Measurements from ENCODE around the gene SLC1A7.

GRCh38 chr1:53160924-53161378 is 18.5 kb upstream of the SLC1A7 start:
- TF ChIP-seq, protein P1, sequence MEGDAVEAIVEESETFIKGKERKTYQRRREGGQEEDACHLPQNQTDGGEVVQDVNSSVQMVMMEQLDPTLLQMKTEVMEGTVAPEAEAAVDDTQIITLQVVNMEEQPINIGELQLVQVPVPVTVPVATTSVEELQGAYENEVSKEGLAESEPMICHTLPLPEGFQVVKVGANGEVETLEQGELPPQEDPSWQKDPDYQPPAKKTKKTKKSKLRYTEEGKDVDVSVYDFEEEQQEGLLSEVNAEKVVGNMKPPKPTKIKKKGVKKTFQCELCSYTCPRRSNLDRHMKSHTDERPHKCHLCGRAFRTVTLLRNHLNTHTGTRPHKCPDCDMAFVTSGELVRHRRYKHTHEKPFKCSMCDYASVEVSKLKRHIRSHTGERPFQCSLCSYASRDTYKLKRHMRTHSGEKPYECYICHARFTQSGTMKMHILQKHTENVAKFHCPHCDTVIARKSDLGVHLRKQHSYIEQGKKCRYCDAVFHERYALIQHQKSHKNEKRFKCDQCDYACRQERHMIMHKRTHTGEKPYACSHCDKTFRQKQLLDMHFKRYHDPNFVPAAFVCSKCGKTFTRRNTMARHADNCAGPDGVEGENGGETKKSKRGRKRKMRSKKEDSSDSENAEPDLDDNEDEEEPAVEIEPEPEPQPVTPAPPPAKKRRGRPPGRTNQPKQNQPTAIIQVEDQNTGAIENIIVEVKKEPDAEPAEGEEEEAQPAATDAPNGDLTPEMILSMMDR (IDR thresholded peaks at IDR 0.05) = no peak
- TF ChIP-seq, protein P2, sequence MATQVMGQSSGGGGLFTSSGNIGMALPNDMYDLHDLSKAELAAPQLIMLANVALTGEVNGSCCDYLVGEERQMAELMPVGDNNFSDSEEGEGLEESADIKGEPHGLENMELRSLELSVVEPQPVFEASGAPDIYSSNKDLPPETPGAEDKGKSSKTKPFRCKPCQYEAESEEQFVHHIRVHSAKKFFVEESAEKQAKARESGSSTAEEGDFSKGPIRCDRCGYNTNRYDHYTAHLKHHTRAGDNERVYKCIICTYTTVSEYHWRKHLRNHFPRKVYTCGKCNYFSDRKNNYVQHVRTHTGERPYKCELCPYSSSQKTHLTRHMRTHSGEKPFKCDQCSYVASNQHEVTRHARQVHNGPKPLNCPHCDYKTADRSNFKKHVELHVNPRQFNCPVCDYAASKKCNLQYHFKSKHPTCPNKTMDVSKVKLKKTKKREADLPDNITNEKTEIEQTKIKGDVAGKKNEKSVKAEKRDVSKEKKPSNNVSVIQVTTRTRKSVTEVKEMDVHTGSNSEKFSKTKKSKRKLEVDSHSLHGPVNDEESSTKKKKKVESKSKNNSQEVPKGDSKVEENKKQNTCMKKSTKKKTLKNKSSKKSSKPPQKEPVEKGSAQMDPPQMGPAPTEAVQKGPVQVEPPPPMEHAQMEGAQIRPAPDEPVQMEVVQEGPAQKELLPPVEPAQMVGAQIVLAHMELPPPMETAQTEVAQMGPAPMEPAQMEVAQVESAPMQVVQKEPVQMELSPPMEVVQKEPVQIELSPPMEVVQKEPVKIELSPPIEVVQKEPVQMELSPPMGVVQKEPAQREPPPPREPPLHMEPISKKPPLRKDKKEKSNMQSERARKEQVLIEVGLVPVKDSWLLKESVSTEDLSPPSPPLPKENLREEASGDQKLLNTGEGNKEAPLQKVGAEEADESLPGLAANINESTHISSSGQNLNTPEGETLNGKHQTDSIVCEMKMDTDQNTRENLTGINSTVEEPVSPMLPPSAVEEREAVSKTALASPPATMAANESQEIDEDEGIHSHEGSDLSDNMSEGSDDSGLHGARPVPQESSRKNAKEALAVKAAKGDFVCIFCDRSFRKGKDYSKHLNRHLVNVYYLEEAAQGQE (IDR thresholded peaks at IDR 0.05; ENCODE audit: insufficient read depth in 1 of 2, low read depth in 2 of 2, low read length in 1 of 2) = no peak
- TF ChIP-seq POLR2AphosphoS5 (IDR thresholded peaks at IDR 0.05; ENCODE audit: low read depth, low read length) (no peak), TCF7L2 (IDR thresholded peaks at IDR 0.05; ENCODE audit: low read depth, low read length) (no peak)
